Thyroid gland (tissue), 4 donors: ENCODE data around the gene GLI3. TPM values are rescaled to one million over a fixed set of nuclear protein-coding genes. Genes with fewer than 3 reads are reported as not detected.

Experiments used
- DNase-seq, 2 donors: peaks; one replicate each; pipeline ENCODE4 v3.0.0-alpha.2; 2019
- H3K27ac ChIP-seq, 3 donors: fragments of 200-600 bp; sonication (generic); 1 replicate in 2 of 3; 2 replicates in 1 of 3; pipeline ENCODE4 v1.5.1; 2016 to 2019; ENCODE audit warnings: mild to moderate bottlenecking in 1 of 3, moderate library complexity in 1 of 3
- H3K27me3 ChIP-seq: fragments of 200-600 bp; sonication (generic); one replicate; pipeline ENCODE4 v1.5.1; 2019
- H3K36me3 ChIP-seq, 2 donors: fragments of 200-600 bp; sonication (generic); one replicate each; pipeline ENCODE4 v1.5.1; 2016 to 2019
- H3K4me1 ChIP-seq, 2 donors: fragments of 200-600 bp; sonication (generic); one replicate each; pipeline ENCODE4 v1.5.1; 2017 to 2019
- H3K4me3 ChIP-seq, 3 donors: fragments of 200-600 bp; sonication (generic); replicated peaks in 1 of 3; 1 replicate in 2 of 3; 2 replicates in 1 of 3; pipeline ENCODE4 v1.5.1; 2016; ENCODE audit warnings: mild to moderate bottlenecking in 1 of 3
- H3K9me3 ChIP-seq: fragments of 200-600 bp; sonication (generic); one replicate; pipeline ENCODE4 v1.5.1; 2017
- CTCF ChIP-seq, 6 experiments: fragments of 200-600 bp in 3 of 6; fragments of 450-650 bp in 3 of 6; sonication (generic) in 3 of 6; IDR thresholded peaks; one replicate each; pipeline ENCODE4 v1.5.1; 2016 to 2019; ENCODE audit warnings: antibody characterized with exemption in 6 of 6, mild to moderate bottlenecking in 2 of 6, inconsistent platforms in 1 of 6, moderate library complexity in 1 of 6
- POLR2A ChIP-seq, 2 donors: fragments of 450-650 bp; IDR thresholded peaks; one replicate each; pipeline ENCODE4 v1.6.1; 2017; ENCODE audit warnings: antibody characterized with exemption in 2 of 2, mild to moderate bottlenecking in 2 of 2, moderate library complexity in 1 of 2
- WGBS, 2 donors: methylation state at CpG; one replicate each; pipeline ENCODE4 v1.1.5; 2017; 5-methylcytosine and 5-hydroxymethylcytosine counted together
- intact Hi-C: fragments of 100-400 bp; cut with DNase I; formaldehyde crosslinking; loops from one replicate; pipeline ENCODE4 v1.15.1; 2023
- small RNA-seq: library from RNA; depleted of rRNA; stranded (forward); fragments of <200 nt; gene quantifications from one replicate; pipeline ENCODE3, GENCODE V24; 2016
- total RNA-seq, 4 donors: library from RNA; depleted of rRNA; stranded (reverse); fragments of >200 nt; gene quantifications; one replicate each; pipeline ENCODE4 v1.2.3, GENCODE V29; 2016

The GLI3 gene
- total RNA-seq, 4 donors from 2014 or later, result 10.1 to 15.6 (median 13.6) TPM

GRCh38 chr7:41912851-41913567 is 324.0 kb downstream of the GLI3 start:
- Histone ChIP-seq H3K36me3 (no peaks in the 10 kb centered on the region), H3K27me3 (no peaks in the 10 kb centered on the region), H3K27ac (no peak overlapping the region), H3K9me3 (no peaks in the 10 kb centered on the region), H3K4me3 (no peak overlapping the region), H3K4me1 (no peaks in the 10 kb centered on the region)
- WGBS, 2 donors, result 82% methylated on average over 6 of the region's 6 CpGs
- DNase-seq, result no peak
- intact Hi-C loops, result no loop called here
- TF ChIP-seq CTCF (IDR thresholded peaks at IDR 0.05), result no peak
- TF ChIP-seq POLR2A (IDR thresholded peaks at IDR 0.05), result no peak

DNA sequence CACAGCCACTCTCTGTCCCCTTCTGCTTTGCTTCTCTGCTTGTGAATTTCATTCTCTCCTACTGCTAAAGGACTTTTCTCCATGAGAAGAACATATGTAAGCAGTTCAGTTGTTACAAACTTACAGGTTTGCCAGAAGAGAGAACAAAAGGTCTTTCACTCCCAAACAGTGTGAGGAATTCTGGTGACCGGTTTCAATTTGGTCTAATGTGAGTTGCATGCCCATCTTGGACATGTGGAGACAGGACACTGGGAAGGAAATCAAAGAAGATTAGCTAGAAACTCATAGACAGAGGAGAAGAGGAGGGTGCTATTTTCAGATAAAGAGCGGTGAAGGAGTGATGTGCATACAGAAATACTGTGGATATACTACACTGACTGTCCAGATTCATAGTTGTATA is 324.6 kb downstream of the GLI3 start:
- 89 to 94% methylated on average over 2 of the region's 2 CpGs for WGBS, 2 donors
- Histone ChIP-seq H3K27me3 (no peaks in the 10 kb centered on the region), H3K9me3 (no peaks in the 10 kb centered on the region), H3K27ac (no peak overlapping the region), H3K36me3 (no peaks in the 10 kb centered on the region), H3K4me1 (no peaks in the 10 kb centered on the region), H3K4me3 (no peak overlapping the region)
- no peak for DNase-seq
- no peak for TF ChIP-seq CTCF (IDR thresholded peaks at IDR 0.05)
- no peak for TF ChIP-seq POLR2A (IDR thresholded peaks at IDR 0.05)
- intact Hi-C loops, result no loop called here

- H3K4me3 ChIP-seq, result no peak overlapping the region
- no peak for DNase-seq
- H3K27me3 ChIP-seq, result no peaks in the 10 kb centered on the region
- no peaks in the 10 kb centered on the region for H3K4me1 ChIP-seq
- H3K27ac ChIP-seq, result no peak overlapping the region
- 96 to 98% methylated on average over 2 of the region's 2 CpGs for WGBS, 2 donors
- no peaks in the 10 kb centered on the region for H3K9me3 ChIP-seq
- intact Hi-C loops, result no loop called here
- no peak for TF ChIP-seq POLR2A (IDR thresholded peaks at IDR 0.05)
- H3K36me3 ChIP-seq, result no peaks in the 10 kb centered on the region
Measured at GRCh38 chr7:41911792-41912191, 325.2 kb downstream of the GLI3 start.

Small RNAs within 50 kb of the gene (small RNA-seq; reads per million reads assigned to genes)
- gene HMGN2P30, result not detected
